HG03439 (cell line): Measurements from ENCODE around the gene IAH1.
"Not testable (repeated sequence)": the region's sequence is repeated elsewhere in the genome, so short reads cannot be mapped to it uniquely, and the experiment has no call there.

Experiments
- ATAC-seq: cut with Tn5 transposase; IDR thresholded peaks from one replicate; pipeline ENCODE4 v1.9.1; 2021; ENCODE audit warnings: mild to moderate bottlenecking, moderate library complexity; ENCODE audit not compliant: unreplicated experiment

Gene IAH1

GRCh38 chr2:9473308-9473984 is 905 bp upstream of the IAH1 start:
- ATAC-seq, result no peak

GRCh38 chr2:9473985-9474360 is 378 bp upstream of the IAH1 start:
- ATAC-seq, result peak; percentile 14

- no peak for ATAC-seq
These were observed 3.6 kb downstream of the IAH1 start for GRCh38 chr2:9477914-9478313.

- ATAC-seq, result no peak
These were observed 4.2 kb downstream of the IAH1 start for GRCh38 chr2:9478526-9478925.

- ATAC-seq, result no peak
These were observed 5.8 kb downstream of the IAH1 start for GRCh38 chr2:9480157-9480556.

GRCh38 chr2:9483107-9483506 is 8.8 kb downstream of the IAH1 start:
- ATAC-seq, result no peak

GRCh38 chr2:9484533-9484932 is 10.2 kb downstream of the IAH1 start:
- no peak for ATAC-seq

GRCh38 chr2:9488583-9489547 is 14.5 kb downstream of the IAH1 start:
- no peak for ATAC-seq

GRCh38 chr2:9490789-9491188 is 16.4 kb downstream of the IAH1 start:
- ATAC-seq, result no peak

GRCh38 chr2:9492927-9493326 is 18.6 kb downstream of the IAH1 start:
- ATAC-seq, result no peak

- ATAC-seq, result no peak
These were observed 19.1 kb downstream of the IAH1 start for GRCh38 chr2:9493478-9493877.

GRCh38 chr2:9494081-9494480 is 19.7 kb downstream of the IAH1 start:
- no peak for ATAC-seq

- ATAC-seq, result no peak
These were observed 22.7 kb downstream of the IAH1 start for GRCh38 chr2:9497017-9497416.

GRCh38 chr2:9498210-9498609 is 23.9 kb downstream of the IAH1 start:
- no peak for ATAC-seq

GRCh38 chr2:9508931-9509330 is 34.6 kb downstream of the IAH1 start:
- ATAC-seq, result no peak

GRCh38 chr2:9513946-9514345 is 39.6 kb downstream of the IAH1 start:
- not testable (repeated sequence) for ATAC-seq

GRCh38 chr2:9517118-9517782 is 42.9 kb downstream of the IAH1 start:
- no peak for ATAC-seq

GRCh38 chr2:9518163-9518562 is 43.8 kb downstream of the IAH1 start:
- no peak for ATAC-seq

- ATAC-seq, result no peak
These were observed 44.4 kb downstream of the IAH1 start for GRCh38 chr2:9518780-9519179.

- no peak for ATAC-seq
These were observed 44.9 kb downstream of the IAH1 start for GRCh38 chr2:9519250-9519649.

GRCh38 chr2:9524291-9524690 is 49.9 kb downstream of the IAH1 start:
- ATAC-seq, result no peak

- ATAC-seq, result no peak
These were observed 50.9 kb downstream of the IAH1 start for GRCh38 chr2:9525266-9525665.
